Measurements from ENCODE around the gene ARL3. TPM values are rescaled to one million over a fixed set of nuclear protein-coding genes. Genes with fewer than 3 reads are reported as not detected.

ARL3 gene
- total and polyA plus RNA-seq, 2 of the 4 experiments (the other 2 are of a cell fraction), result 5.0 to 14.3 TPM

DNA sequence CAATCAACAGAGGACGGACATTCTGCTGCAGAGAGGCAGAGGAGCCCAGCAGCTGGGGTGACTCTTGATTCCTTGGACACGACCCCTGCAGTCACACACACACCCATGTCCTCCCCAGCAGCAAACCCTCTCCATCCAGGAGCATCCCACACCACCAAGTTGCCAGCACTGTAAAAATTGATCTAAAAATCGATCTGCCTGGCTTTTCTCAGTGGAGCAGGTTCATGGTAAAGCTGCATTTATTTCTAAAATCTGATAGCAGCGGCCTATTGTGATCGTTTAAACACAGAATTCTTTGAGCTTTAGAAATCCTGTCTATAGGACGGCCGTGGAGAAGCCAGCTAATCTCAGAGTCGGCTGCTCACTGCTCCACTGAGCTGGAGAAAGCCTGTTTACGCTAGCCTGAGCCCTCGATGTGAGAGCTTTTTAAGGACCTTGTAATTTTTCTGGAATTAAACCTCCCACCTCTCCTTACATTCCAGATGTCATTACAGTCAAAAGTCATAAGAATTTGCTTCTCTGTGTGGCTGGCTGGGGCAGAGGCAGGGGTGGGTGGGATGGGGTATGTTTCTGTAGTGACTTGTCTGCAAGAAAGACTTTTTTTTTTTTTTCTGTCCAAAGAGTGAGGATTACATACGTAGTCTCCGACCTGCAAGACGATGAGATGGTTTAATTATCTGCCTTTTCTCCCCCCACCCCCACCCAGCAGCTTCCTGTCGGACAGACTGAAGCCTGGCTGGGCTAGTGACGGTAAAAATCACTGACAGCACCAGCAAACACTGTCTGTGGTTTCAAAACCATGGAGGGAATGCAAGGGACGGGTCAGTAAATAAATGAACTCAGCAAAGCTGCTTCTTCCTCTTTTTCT is 38.3 kb downstream of the ARL3 start (continued):
- TF ChIP-seq CTCF (conservative IDR thresholded peaks at IDR 0.05; ENCODE audit: low read depth, low read length) (no peak), CEBPB (IDR thresholded peaks at IDR 0.05; ENCODE audit: low read depth, low read length) (no peak)

Data from IMR-90 (cell line).